Breast epithelium (tissue), 4 donors: Measurements from ENCODE around the gene FAM174C. TPM values are rescaled to one million over a fixed set of nuclear protein-coding genes. Genes with fewer than 3 reads are reported as not detected.
"Not testable (repeated sequence)": the region's sequence is repeated elsewhere in the genome, so short reads cannot be mapped to it uniquely, and the experiment has no call there.

Source experiments
- DNase-seq, 2 donors: peaks; one replicate each; pipeline ENCODE4 v3.0.0-alpha.2; 2019; ENCODE audit warnings: low spot score in 2 of 2
- H3K27ac ChIP-seq, 2 donors: fragments of 200-600 bp; sonication (generic) in 1 of 2; one replicate each; pipeline ENCODE4 v1.5.1; 2016 to 2019; ENCODE audit warnings: mild to moderate bottlenecking in 1 of 2
- H3K27me3 ChIP-seq, 2 donors: fragments of 200-600 bp; sonication (generic) in 1 of 2; one replicate each; pipeline versions ENCODE4 v1.5.1 to v1.6.0; 2017 to 2019; ENCODE audit warnings: control low read depth in 1 of 2, mild to moderate bottlenecking in 1 of 2
- H3K36me3 ChIP-seq: fragments of 200-600 bp; one replicate; pipeline ENCODE4 v1.5.1; 2019
- H3K4me1 ChIP-seq, 2 donors: fragments of 200-600 bp; sonication (generic); one replicate each; pipeline ENCODE4 v1.5.1; 2016 to 2019; ENCODE audit warnings: control low read depth in 1 of 2
- H3K4me3 ChIP-seq, 3 donors: fragments of 200-600 bp; sonication (generic); 1 replicate in 2 of 3; 2 replicates in 1 of 3; pipeline ENCODE4 v1.5.1; 2016 to 2019; ENCODE audit warnings: mild to moderate bottlenecking in 3 of 3, moderate library complexity in 2 of 3
- H3K9me3 ChIP-seq, 2 donors: fragments of 200-600 bp; sonication (generic) in 1 of 2; one replicate each; pipeline ENCODE4 v1.5.1; 2016 to 2019; ENCODE audit warnings: control low read depth in 1 of 2
- CTCF ChIP-seq, 3 donors: fragments of 450-650 bp; IDR thresholded peaks; one replicate each; pipeline ENCODE4 v1.5.1; 2016 to 2017; ENCODE audit warnings: antibody characterized with exemption in 3 of 3, mild to moderate bottlenecking in 3 of 3, moderate library complexity in 3 of 3
- POLR2A ChIP-seq: fragments of 450-650 bp; IDR thresholded peaks from one replicate; pipeline ENCODE4 v1.6.1; 2016; ENCODE audit warnings: antibody characterized with exemption, mild to moderate bottlenecking, moderate library complexity
- POLR2AphosphoS5 ChIP-seq, 3 donors: sonication (generic); formaldehyde crosslinking; IDR thresholded peaks; one replicate each; pipeline ENCODE4 v1.6.1; 2017; ENCODE audit warnings: antibody characterized with exemption in 3 of 3
- intact Hi-C: fragments of 100-400 bp; cut with DNase I; formaldehyde crosslinking; loops from one replicate; pipeline ENCODE4 v1.15.1; 2023; ENCODE audit warnings: low total_unique reads
- total RNA-seq, 3 donors: library from RNA; depleted of rRNA; stranded (reverse); fragments of >200 nt; gene quantifications; one replicate each; pipeline ENCODE4 v1.1.0, GENCODE V29; 2016

FAM174C gene
- total RNA-seq, 3 donors from 2014 or later, result 43.9 to 60.6 (median 53.1) TPM

- H3K36me3 ChIP-seq, result no peaks in the 10 kb centered on the region
- DNase-seq, result no peak
- H3K27me3 ChIP-seq, result peaks cover 0 to 40% of the 10 kb centered on the region in 2 donors
- TF ChIP-seq CTCF (IDR thresholded peaks at IDR 0.05), result no peak
- TF ChIP-seq POLR2A, result no peak
- TF ChIP-seq POLR2AphosphoS5 (IDR thresholded peaks at IDR 0.05), result no peak
- no peak overlapping the region for H3K27ac ChIP-seq
- peaks cover 0 to 3% of the 10 kb centered on the region in 2 donors for H3K4me1 ChIP-seq
- intact Hi-C loops, result no loop called here
- no peaks in the 10 kb centered on the region for H3K9me3 ChIP-seq
- peak overlapping the region in 1 of 3 donors; percentile 22 for H3K4me3 ChIP-seq
Measured at GRCh38 chr19:1318678-1319471, 43.5 kb downstream of the FAM174C start.

- H3K36me3 ChIP-seq, H3K4me1 ChIP-seq, H3K9me3 ChIP-seq, H3K4me3 ChIP-seq, H3K27ac ChIP-seq, DNase-seq, intact Hi-C loops: not testable (repeated sequence)
- peaks cover 0 to 41% of the 10 kb centered on the region in 2 donors for H3K27me3 ChIP-seq
Measured at GRCh38 chr19:1320282-1320650, 44.9 kb downstream of the FAM174C start.

- no peaks in the 10 kb centered on the region for H3K9me3 ChIP-seq
Measured at GRCh38 chr19:1321539-1321938, 46.2 kb downstream of the FAM174C start.

GRCh38 chr19:1322198-1322981 lies 47.1 kb downstream of the FAM174C start:
- H3K27me3 ChIP-seq, result peaks cover 0 to 29% of the 10 kb centered on the region in 2 donors
- intact Hi-C loops, result no loop called here
- peaks cover 4 to 7% of the 10 kb centered on the region in 2 donors for H3K4me1 ChIP-seq
- H3K36me3 ChIP-seq, result no peaks in the 10 kb centered on the region
- no peak overlapping the region for H3K4me3 ChIP-seq
- DNase-seq, result no peak
- no peak for TF ChIP-seq CTCF (IDR thresholded peaks at IDR 0.05)
- TF ChIP-seq POLR2A, result no peak
- TF ChIP-seq POLR2AphosphoS5 (IDR thresholded peaks at IDR 0.05), result no peak
- H3K27ac ChIP-seq, result no peak overlapping the region
- no peaks in the 10 kb centered on the region for H3K9me3 ChIP-seq

More at GRCh38 chr19:1321539-1321938, 46.2 kb downstream of the FAM174C start:
- no peak overlapping the region for H3K4me3 ChIP-seq
- H3K27me3 ChIP-seq, result peaks cover 0 to 37% of the 10 kb centered on the region in 2 donors
- intact Hi-C loops, result no loop called here
- no peak for DNase-seq
- no peaks in the 10 kb centered on the region for H3K36me3 ChIP-seq
- no peak overlapping the region for H3K27ac ChIP-seq
- TF ChIP-seq POLR2A, result no peak
- TF ChIP-seq CTCF (IDR thresholded peaks at IDR 0.05), result no peak
- TF ChIP-seq POLR2AphosphoS5 (IDR thresholded peaks at IDR 0.05), result no peak
- peaks cover 4 to 7% of the 10 kb centered on the region in 2 donors for H3K4me1 ChIP-seq

GRCh38 chr19:1324249-1324805 lies 49.0 kb downstream of the FAM174C start:
- H3K27ac ChIP-seq, result no peak overlapping the region
- intact Hi-C loops, result no loop called here
- peaks cover 0 to 20% of the 10 kb centered on the region in 2 donors for H3K27me3 ChIP-seq
- no peaks in the 10 kb centered on the region for H3K9me3 ChIP-seq
- peaks cover 4 to 7% of the 10 kb centered on the region in 2 donors for H3K4me1 ChIP-seq
- H3K36me3 ChIP-seq, result no peaks in the 10 kb centered on the region
- peak overlapping the region; percentile 25 to 67 (median 47) for H3K4me3 ChIP-seq
- TF ChIP-seq CTCF (IDR thresholded peaks at IDR 0.05), result no peak
- no peak for TF ChIP-seq POLR2AphosphoS5 (IDR thresholded peaks at IDR 0.05)
- no peak for TF ChIP-seq POLR2A
- no peak for DNase-seq
